PC-9 (cell line): ENCODE data around the gene CYP2C19. TPM values are rescaled to one million over a fixed set of nuclear protein-coding genes. Genes with fewer than 3 reads are reported as not detected.
"Not testable (repeated sequence)": the region's sequence is repeated elsewhere in the genome, so short reads cannot be mapped to it uniquely, and the experiment has no call there.

Experiments
- BruUV-seq: library from RNA; stranded (reverse); fragments of 400-500 nt; replicated peaks from 2 replicates; lab custom pipeline; 2021; lab: Mats Ljungman, UMichigan
- CTCF ChIA-PET: fragments of 300-600 bp; sonication (Branson Sonifier 250); formaldehyde crosslinking; loops from one replicate; lab custom pipeline; 2022; ENCODE audit warnings: antibody characterized with exemption; lab: Charles Lee
- POLR2A ChIA-PET: fragments of 300-600 bp; sonication (Branson Sonifier 250); formaldehyde crosslinking; loops from one replicate; lab custom pipeline; 2022; ENCODE audit warnings: antibody characterized with exemption; ENCODE audit not compliant: unreplicated experiment; lab: Charles Lee
- DNase-seq, 2 experiments: peaks; one replicate each; pipeline versions ENCODE4 v3.0.0 to v3.0.0-alpha.2; 2015 to 2022; ENCODE audit warnings: mixed read lengths in 1 of 2
- H2AFZ ChIP-seq: fragments of 200-600 bp; sonication (generic); 2 replicates; pipeline ENCODE4 v1.8.1; 2017; ENCODE audit warnings: antibody characterized with exemption
- H3F3A ChIP-seq: fragments of 200-600 bp; sonication (generic); 2 replicates; pipeline ENCODE4 v1.8.1; 2017; ENCODE audit warnings: antibody characterized with exemption, mild to moderate bottlenecking, low read depth; ENCODE audit not compliant: insufficient read depth
- H3K27ac ChIP-seq: fragments of 200-600 bp; sonication (generic); 2 replicates; pipeline ENCODE4 v1.6.1; 2016; ENCODE audit warnings: mixed run types
- H3K27me3 ChIP-seq: fragments of 200-600 bp; sonication (generic); 2 replicates; pipeline ENCODE4 v1.6.1; 2016; ENCODE audit warnings: low read depth, mixed run types; ENCODE audit not compliant: insufficient read depth
- H3K36me3 ChIP-seq: fragments of 200-600 bp; sonication (generic); 2 replicates; pipeline ENCODE4 v1.6.1; 2016; ENCODE audit warnings: low read depth, mixed run types
- H3K4me1 ChIP-seq: fragments of 200-600 bp; sonication (generic); replicated peaks from 2 replicates; pipeline ENCODE4 v1.6.1; 2016; ENCODE audit warnings: mixed run types; ENCODE audit not compliant: insufficient read depth
- H3K4me2 ChIP-seq: fragments of 200-600 bp; sonication (generic); 2 replicates; pipeline ENCODE4 v1.6.1; 2017; ENCODE audit warnings: mixed run types
- H3K4me3 ChIP-seq: fragments of 200-600 bp; sonication (generic); 2 replicates; pipeline ENCODE4 v1.6.1; 2016; ENCODE audit warnings: mixed run types
- H3K79me2 ChIP-seq: fragments of 200-600 bp; sonication (generic); 2 replicates; pipeline ENCODE4 v1.6.1; 2017; ENCODE audit warnings: low read depth, mixed run types
- H3K9me2 ChIP-seq: fragments of 200-600 bp; sonication (generic); 2 replicates; pipeline ENCODE4 v1.8.1; 2017; ENCODE audit warnings: mild to moderate bottlenecking; ENCODE audit not compliant: insufficient read depth
- H3K9me3 ChIP-seq: fragments of 200-600 bp; sonication (generic); 2 replicates; pipeline ENCODE4 v1.8.1; 2016; ENCODE audit warnings: low read depth; ENCODE audit not compliant: insufficient read depth
- H4K20me1 ChIP-seq: fragments of 200-600 bp; sonication (generic); 2 replicates; pipeline ENCODE4 v1.8.1; 2017; ENCODE audit not compliant: insufficient read depth
- EZH2 ChIP-seq: fragments of 200-600 bp; sonication (generic); IDR thresholded peaks from 2 replicates; pipeline ENCODE4 v1.8.0; 2017; ENCODE audit warnings: antibody characterized with exemption, low read depth
- intact Hi-C: fragments of 100-400 bp; cut with micrococcal nuclease; formaldehyde crosslinking; loops from one replicate; pipeline ENCODE4 v1.10.0; 2022; ENCODE audit not compliant: unreplicated experiment
- total RNA-seq: library from RNA; stranded (reverse); gene quantifications from 2 replicates; pipeline ENCODE4 v1.2.3, GENCODE V29; 2021
- TF ChIP-seq, protein P1 (sequence below): fragments of 200-600 bp; sonication (generic); conservative IDR thresholded peaks from 2 replicates; pipeline ENCODE4 v1.6.1; 2017; ENCODE audit warnings: mixed run types, antibody characterized with exemption, mild to moderate bottlenecking, moderate library complexity

Gene CYP2C19
- total RNA-seq, 1 experiment from 2014 or later = not detected

DNA sequence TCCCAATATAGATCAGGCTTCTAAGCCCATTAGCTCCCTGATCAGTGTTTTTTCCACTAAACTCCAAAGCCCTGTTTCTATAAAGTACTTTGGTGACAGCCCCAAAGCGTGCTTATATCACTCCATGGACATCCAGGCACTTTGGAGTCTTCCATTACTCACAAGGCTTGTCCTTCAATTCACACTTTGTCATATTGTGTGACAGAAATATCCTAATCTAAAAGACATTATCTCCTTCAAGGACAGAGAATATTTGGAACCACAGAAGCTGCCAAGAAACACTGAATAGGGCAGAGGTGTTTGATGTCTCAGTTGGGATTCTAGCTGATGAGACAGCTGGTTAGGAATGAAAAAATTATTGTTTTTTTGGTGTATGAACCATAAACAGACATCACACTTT lies 18.4 kb downstream of the CYP2C19 start:
- Histone ChIP-seq H3K9me3 (no peaks in the 10 kb centered on the region), H4K20me1 (no peaks in the 10 kb centered on the region), H3K79me2 (no peaks in the 10 kb centered on the region), H3K27me3 (no peaks in the 10 kb centered on the region), H3F3A (no peaks in the 10 kb centered on the region), H3K36me3 (no peaks in the 10 kb centered on the region), H3K4me2 (no peak overlapping the region), H3K4me1 (no peaks in the 10 kb centered on the region), H3K27ac (no peak overlapping the region), H3K9me2 (no peaks in the 10 kb centered on the region), H2AFZ (no peak overlapping the region), H3K4me3 (no peak overlapping the region)
- POLR2A ChIA-PET = no interaction called here
- CTCF ChIA-PET = no interaction called here
- no peak for TF ChIP-seq EZH2
- TF ChIP-seq, protein P1, sequence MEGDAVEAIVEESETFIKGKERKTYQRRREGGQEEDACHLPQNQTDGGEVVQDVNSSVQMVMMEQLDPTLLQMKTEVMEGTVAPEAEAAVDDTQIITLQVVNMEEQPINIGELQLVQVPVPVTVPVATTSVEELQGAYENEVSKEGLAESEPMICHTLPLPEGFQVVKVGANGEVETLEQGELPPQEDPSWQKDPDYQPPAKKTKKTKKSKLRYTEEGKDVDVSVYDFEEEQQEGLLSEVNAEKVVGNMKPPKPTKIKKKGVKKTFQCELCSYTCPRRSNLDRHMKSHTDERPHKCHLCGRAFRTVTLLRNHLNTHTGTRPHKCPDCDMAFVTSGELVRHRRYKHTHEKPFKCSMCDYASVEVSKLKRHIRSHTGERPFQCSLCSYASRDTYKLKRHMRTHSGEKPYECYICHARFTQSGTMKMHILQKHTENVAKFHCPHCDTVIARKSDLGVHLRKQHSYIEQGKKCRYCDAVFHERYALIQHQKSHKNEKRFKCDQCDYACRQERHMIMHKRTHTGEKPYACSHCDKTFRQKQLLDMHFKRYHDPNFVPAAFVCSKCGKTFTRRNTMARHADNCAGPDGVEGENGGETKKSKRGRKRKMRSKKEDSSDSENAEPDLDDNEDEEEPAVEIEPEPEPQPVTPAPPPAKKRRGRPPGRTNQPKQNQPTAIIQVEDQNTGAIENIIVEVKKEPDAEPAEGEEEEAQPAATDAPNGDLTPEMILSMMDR = no peak
- DNase-seq = no peak
- intact Hi-C loops = no loop called here
- BruUV-seq = no TSS peak

DNA sequence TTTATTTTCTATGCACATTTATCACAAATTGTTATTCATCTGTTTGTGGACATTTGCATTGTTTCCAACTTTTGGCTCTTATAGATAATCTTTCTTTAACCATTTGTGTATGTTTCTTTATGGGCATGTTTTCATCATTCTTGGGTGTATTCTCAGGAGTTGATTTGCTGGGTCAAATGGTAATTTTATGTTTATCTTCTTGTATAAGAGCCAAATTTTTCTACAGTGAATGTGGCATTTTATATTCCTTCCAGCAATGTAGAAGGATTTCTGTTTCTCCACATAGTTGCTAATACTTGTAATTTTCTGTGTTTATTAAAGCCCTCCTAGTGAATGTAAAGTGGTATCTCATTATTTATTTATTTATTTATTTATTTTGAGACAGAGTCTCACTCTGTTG lies 21.8 kb downstream of the CYP2C19 start:
- H3K4me2 ChIP-seq = no peak overlapping the region
- no peak overlapping the region for H3K27ac ChIP-seq
- H3K79me2 ChIP-seq = no peaks in the 10 kb centered on the region
- no peak overlapping the region for H3K4me3 ChIP-seq
- TF ChIP-seq EZH2 = no peak
- TF ChIP-seq, protein P1 = no peak
- H3K27me3 ChIP-seq = no peaks in the 10 kb centered on the region
- POLR2A ChIA-PET = no interaction called here
- no peaks in the 10 kb centered on the region for H3K9me3 ChIP-seq
- BruUV-seq = no TSS peak
- H3K4me1 ChIP-seq = no peaks in the 10 kb centered on the region
- H3K36me3 ChIP-seq = no peaks in the 10 kb centered on the region
- CTCF ChIA-PET = no interaction called here
- no peaks in the 10 kb centered on the region for H4K20me1 ChIP-seq
- no peak overlapping the region for H2AFZ ChIP-seq
- no peak for DNase-seq
- no peaks in the 10 kb centered on the region for H3K9me2 ChIP-seq
- no peaks in the 10 kb centered on the region for H3F3A ChIP-seq
- intact Hi-C loops = no loop called here

DNA sequence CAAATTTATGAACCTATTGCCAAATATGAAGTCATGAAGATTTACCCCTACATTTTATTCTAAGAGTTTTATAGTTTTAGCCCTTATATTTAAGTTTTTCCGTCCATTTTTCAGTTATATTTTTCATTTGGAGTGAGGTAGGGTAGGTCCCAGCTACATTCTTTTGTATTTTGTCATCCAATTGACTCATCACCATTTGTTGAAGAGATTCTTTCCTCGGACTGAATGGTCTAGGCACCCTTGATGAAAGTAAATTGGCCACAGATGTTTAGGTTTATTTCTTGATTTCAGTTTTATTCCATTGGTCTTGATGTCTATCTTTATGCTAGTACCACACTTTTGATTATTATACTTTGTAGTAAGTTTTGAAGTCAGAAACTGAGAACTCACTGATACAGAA lies 22.7 kb downstream of the CYP2C19 start:
- Histone ChIP-seq H3K4me3 (no peak overlapping the region), H3K36me3 (no peaks in the 10 kb centered on the region), H4K20me1 (no peaks in the 10 kb centered on the region), H3K79me2 (no peaks in the 10 kb centered on the region), H3K9me3 (no peaks in the 10 kb centered on the region), H3K27ac (no peak overlapping the region), H3K4me1 (no peaks in the 10 kb centered on the region), H3F3A (no peaks in the 10 kb centered on the region), H3K27me3 (no peaks in the 10 kb centered on the region), H3K9me2 (no peaks in the 10 kb centered on the region), H3K4me2 (no peak overlapping the region), H2AFZ (no peak overlapping the region)
- DNase-seq = no peak
- intact Hi-C loops = no loop called here
- POLR2A ChIA-PET = no interaction called here
- no TSS peak for BruUV-seq
- no peak for TF ChIP-seq EZH2
- TF ChIP-seq, protein P1 = no peak
- CTCF ChIA-PET = no interaction called here

DNA sequence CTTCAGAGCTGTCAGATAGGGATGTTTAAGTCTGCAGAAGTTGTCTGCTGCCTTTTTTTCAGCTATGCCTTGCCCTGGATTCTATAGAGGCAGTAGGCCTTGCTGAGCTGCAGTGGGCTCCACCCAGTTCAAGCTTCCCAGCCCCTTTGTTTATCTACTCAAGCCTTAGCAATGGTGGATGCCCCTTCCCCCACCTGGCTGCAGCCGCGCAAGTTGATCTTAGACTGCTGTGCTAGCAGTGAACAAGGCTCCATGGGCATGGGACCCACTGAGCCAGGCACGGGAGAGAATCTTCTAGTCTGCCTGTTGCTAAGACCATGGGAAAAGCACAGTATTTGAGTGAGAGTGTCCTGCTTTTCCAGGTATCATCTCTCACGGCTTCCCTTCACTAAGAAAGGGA lies 38.1 kb downstream of the CYP2C19 start:
- DNase-seq, H3K36me3 ChIP-seq, H3F3A ChIP-seq, POLR2A ChIA-PET, H3K27ac ChIP-seq, H4K20me1 ChIP-seq, H3K4me3 ChIP-seq, H2AFZ ChIP-seq, intact Hi-C loops, H3K4me1 ChIP-seq, BruUV-seq, H3K4me2 ChIP-seq, H3K27me3 ChIP-seq, CTCF ChIA-PET, H3K9me3 ChIP-seq, H3K79me2 ChIP-seq, H3K9me2 ChIP-seq: not testable (repeated sequence)
